Hepatocyte (in vitro differentiated cells): ENCODE data around the gene TSPAN9. TPM values are rescaled to one million over a fixed set of nuclear protein-coding genes. Genes with fewer than 3 reads are reported as not detected.

Source experiments
- DNase-seq: peaks from one replicate; pipeline ENCODE4 v3.0.0-alpha.2; 2016; ENCODE audit warnings: low spot score
- H2AFZ ChIP-seq: fragments of 200-600 bp; sonication (generic); 2 replicates; pipeline ENCODE4 v1.6.0; 2016; ENCODE audit warnings: antibody characterized with exemption, mild to moderate bottlenecking
- H3K27ac ChIP-seq: fragments of 200-600 bp; sonication (generic); 2 replicates; pipeline ENCODE4 v1.5.1; 2016; ENCODE audit warnings: mild to moderate bottlenecking
- H3K27me3 ChIP-seq: fragments of 200-600 bp; sonication (generic); 2 replicates; pipeline ENCODE4 v1.6.1; 2016
- H3K36me3 ChIP-seq: fragments of 200-600 bp; sonication (generic); replicated peaks from 2 replicates; pipeline ENCODE4 v1.5.1; 2016; ENCODE audit warnings: low read depth; ENCODE audit not compliant: insufficient read depth
- H3K4me1 ChIP-seq: fragments of 200-600 bp; sonication (generic); 2 replicates; pipeline ENCODE4 v1.5.1; 2016; ENCODE audit warnings: mild to moderate bottlenecking, moderate library complexity; ENCODE audit not compliant: insufficient read depth
- H3K4me2 ChIP-seq: fragments of 200-600 bp; sonication (generic); 2 replicates; pipeline ENCODE4 v1.6.0; 2016
- H3K4me3 ChIP-seq: fragments of 200-600 bp; sonication (generic); 2 replicates; pipeline ENCODE4 v1.5.1; 2016; ENCODE audit warnings: mild to moderate bottlenecking
- H3K79me2 ChIP-seq: fragments of 200-600 bp; sonication (generic); 2 replicates; pipeline ENCODE4 v1.6.0; 2017; ENCODE audit warnings: mild to moderate bottlenecking
- H3K9me2 ChIP-seq: fragments of 200-600 bp; sonication (generic); replicated peaks from 2 replicates; pipeline ENCODE4 v1.6.0; 2017; ENCODE audit warnings: mild to moderate bottlenecking; ENCODE audit not compliant: insufficient read depth
- H3K9me3 ChIP-seq: fragments of 200-600 bp; sonication (generic); 2 replicates; pipeline ENCODE4 v1.5.1; 2016; ENCODE audit warnings: low read depth, mild to moderate bottlenecking
- H4K20me1 ChIP-seq: fragments of 200-600 bp; sonication (generic); 2 replicates; pipeline ENCODE4 v1.6.0; 2016; ENCODE audit warnings: mild to moderate bottlenecking; ENCODE audit not compliant: insufficient read depth, poor library complexity, severe bottlenecking
- CTCF ChIP-seq: fragments of 200-600 bp; sonication (generic); IDR thresholded peaks from 2 replicates; pipeline ENCODE4 v1.5.1; 2016; ENCODE audit warnings: antibody characterized with exemption, mild to moderate bottlenecking; ENCODE audit not compliant: poor library complexity
- EZH2 ChIP-seq: fragments of 200-600 bp; sonication (generic); IDR thresholded peaks from 2 replicates; pipeline ENCODE4 v1.6.1; 2016; ENCODE audit warnings: antibody characterized with exemption, mild to moderate bottlenecking, borderline replicate concordance
- EZH2phosphoT487 ChIP-seq: fragments of 200-600 bp; sonication (generic); IDR thresholded peaks from one replicate; pipeline ENCODE4 v1.6.1; 2018; ENCODE audit warnings: antibody characterized with exemption, mild to moderate bottlenecking, low read depth, moderate library complexity; ENCODE audit not compliant: unreplicated experiment, severe bottlenecking
- WGBS: methylation state at CpG from one replicate; pipeline ENCODE4 v1.1.6; 2016; ENCODE audit warnings: low lambda C conversion rate; ENCODE audit errors: missing lambda C conversion rate; 5-methylcytosine and 5-hydroxymethylcytosine counted together
- polyA plus RNA-seq: library from polyadenylated mRNA; unstranded; fragments of >200 nt; fragmentation: Nextera tagmentation; extraction: Ambion mirVana; gene quantifications from 2 replicates; pipeline ENCODE4 v1.2.1, GENCODE V29; 2016
- total RNA-seq: library from RNA; depleted of rRNA; stranded (reverse); fragments of >200 nt; gene quantifications from 2 replicates; pipeline ENCODE4 v1.2.3, GENCODE V29; 2014

Gene TSPAN9
- total and polyA plus RNA-seq, 2 experiments from 2014 or later, result 16.6 to 38.6 TPM

- Histone ChIP-seq H3K4me2 (no peak overlapping the region), H4K20me1 (no peaks in the 10 kb centered on the region), H2AFZ (no peak overlapping the region), H3K4me1 (peaks cover under 1% of the 10 kb centered on the region), H3K36me3 (no peaks in the 10 kb centered on the region), H3K27ac (no peak overlapping the region), H3K79me2 (no peaks in the 10 kb centered on the region), H3K9me2 (no peaks in the 10 kb centered on the region), H3K4me3 (no peak overlapping the region), H3K27me3 (no peaks in the 10 kb centered on the region), H3K9me3 (no peaks in the 10 kb centered on the region)
- no peak for TF ChIP-seq EZH2phosphoT487
- WGBS, result 82% methylated on average over 9 of the region's 9 CpGs
- DNase-seq, result no peak
Measured at GRCh38 chr12:3247629-3248161, 170.5 kb downstream of the TSPAN9 start.

- Histone ChIP-seq H2AFZ (no peak overlapping the region), H3K4me3 (no peak overlapping the region), H3K79me2 (no peaks in the 10 kb centered on the region), H3K4me1 (peaks cover 5% of the 10 kb centered on the region), H3K27ac (no peak overlapping the region), H3K36me3 (no peaks in the 10 kb centered on the region), H3K27me3 (no peaks in the 10 kb centered on the region), H4K20me1 (no peaks in the 10 kb centered on the region), H3K9me2 (no peaks in the 10 kb centered on the region), H3K4me2 (no peak overlapping the region), H3K9me3 (no peaks in the 10 kb centered on the region)
- 94% methylated on average over 16 of the region's 16 CpGs for WGBS
- no peak for DNase-seq
- TF ChIP-seq EZH2phosphoT487 (no peak), CTCF (no peak)
Measured at GRCh38 chr12:3249081-3249800, 172.1 kb downstream of the TSPAN9 start.

- 87% methylated on average over 6 of the region's 6 CpGs for WGBS
Measured at GRCh38 chr12:3250034-3250433, 172.9 kb downstream of the TSPAN9 start.

GRCh38 chr12:3250576-3250975, 173.4 kb downstream of the TSPAN9 start:
- no peaks in the 10 kb centered on the region for H3K27me3 ChIP-seq
- no peaks in the 10 kb centered on the region for H4K20me1 ChIP-seq
- H3K9me2 ChIP-seq, result no peaks in the 10 kb centered on the region
- H3K36me3 ChIP-seq, result no peaks in the 10 kb centered on the region
- no peak overlapping the region for H3K27ac ChIP-seq
- H3K9me3 ChIP-seq, result no peaks in the 10 kb centered on the region
- no peak for DNase-seq
- no peak overlapping the region for H3K4me2 ChIP-seq
- no peak overlapping the region for H2AFZ ChIP-seq
- H3K4me3 ChIP-seq, result no peak overlapping the region
- WGBS, result 97% methylated on average over 8 of the region's 8 CpGs
- H3K79me2 ChIP-seq, result no peaks in the 10 kb centered on the region
- peaks cover 5% of the 10 kb centered on the region for H3K4me1 ChIP-seq
- no peak for TF ChIP-seq CTCF
- TF ChIP-seq EZH2, result no peak
- TF ChIP-seq EZH2phosphoT487, result no peak

More at GRCh38 chr12:3250034-3250433, 172.9 kb downstream of the TSPAN9 start:
- TF ChIP-seq CTCF (no peak), EZH2phosphoT487 (no peak), EZH2 (no peak)
- Histone ChIP-seq H2AFZ (no peak overlapping the region), H3K4me2 (no peak overlapping the region), H3K4me3 (no peak overlapping the region), H3K4me1 (peaks cover 5% of the 10 kb centered on the region), H3K9me3 (no peaks in the 10 kb centered on the region), H3K79me2 (no peaks in the 10 kb centered on the region), H3K27me3 (no peaks in the 10 kb centered on the region), H4K20me1 (no peaks in the 10 kb centered on the region), H3K27ac (no peak overlapping the region), H3K36me3 (no peaks in the 10 kb centered on the region), H3K9me2 (no peaks in the 10 kb centered on the region)
- DNase-seq, result no peak
